OCI-LY1 (cell line): ENCODE measurements around the gene TFEC.
A peak's percentile ranks its signal among the peaks of the same experiment; 100 is the strongest.

Experiments
- H2AFZ ChIP-seq: fragments of 200-600 bp; sonication (generic), shearing (Covaris generic); 2 replicates; pipeline ENCODE4 v1.6.0; 2014; ENCODE audit warnings: antibody characterized with exemption, mild to moderate bottlenecking, low read length
- H3F3A ChIP-seq: fragments of 200-600 bp; sonication (generic), shearing (Covaris generic); 2 replicates; pipeline ENCODE4 v1.6.0; 2014; ENCODE audit warnings: mild to moderate bottlenecking, antibody characterized with exemption, low read length, moderate library complexity; ENCODE audit not compliant: insufficient read depth
- H3K27ac ChIP-seq: fragments of 200-600 bp; sonication (generic); 2 replicates; pipeline ENCODE4 v1.5.1; 2014; ENCODE audit warnings: low read length, mixed run types, mild to moderate bottlenecking, low read depth; ENCODE audit not compliant: poor library complexity, severe bottlenecking
- H3K27me3 ChIP-seq: fragments of 200-600 bp; sonication (generic); 2 replicates; pipeline ENCODE4 v1.6.0; 2014; ENCODE audit warnings: antibody characterized with exemption, mild to moderate bottlenecking, low read length, moderate library complexity; ENCODE audit not compliant: insufficient read depth
- H3K36me3 ChIP-seq: fragments of 200-600 bp; sonication (generic); 2 replicates; pipeline ENCODE4 v1.6.1; 2014; ENCODE audit warnings: mild to moderate bottlenecking, antibody characterized with exemption, low read length, moderate library complexity, mixed read lengths; ENCODE audit not compliant: insufficient read depth
- H3K4me1 ChIP-seq: fragments of 200-600 bp; sonication (generic); 2 replicates; pipeline ENCODE4 v1.5.1; 2014; ENCODE audit warnings: mild to moderate bottlenecking, low read length, moderate library complexity; ENCODE audit not compliant: insufficient read depth, severe bottlenecking
- H3K4me2 ChIP-seq: fragments of 200-600 bp; sonication (generic), shearing (Covaris generic); 2 replicates; pipeline ENCODE4 v1.6.1; 2014; ENCODE audit warnings: low read length
- H3K4me3 ChIP-seq: fragments of 200-600 bp; sonication (generic); 2 replicates; pipeline ENCODE4 v1.5.1; 2014; ENCODE audit warnings: low read length, low read depth, mild to moderate bottlenecking, mixed read lengths; ENCODE audit not compliant: poor library complexity, severe bottlenecking
- H3K79me2 ChIP-seq: fragments of 200-600 bp; shearing (Covaris generic); 2 replicates; pipeline ENCODE4 v1.6.1; 2016; ENCODE audit warnings: mixed run types, low read length, mixed read lengths; ENCODE audit not compliant: insufficient read depth
- H3K9ac ChIP-seq: fragments of 200-600 bp; sonication (generic), shearing (Covaris generic); 2 replicates; pipeline ENCODE4 v1.6.1; 2014; ENCODE audit warnings: mild to moderate bottlenecking, low read length, mixed read lengths
- H3K9me2 ChIP-seq: fragments of 200-600 bp; sonication (generic), shearing (Covaris generic); 2 replicates; pipeline ENCODE4 v1.6.1; 2014; ENCODE audit warnings: low read depth, mild to moderate bottlenecking, low read length, mixed read lengths
- H3K9me3 ChIP-seq: fragments of 200-600 bp; shearing (Covaris generic); 2 replicates; pipeline ENCODE4 v1.6.1; 2014; ENCODE audit warnings: low read length, mixed read lengths
- H4K20me1 ChIP-seq: fragments of 200-600 bp; sonication (generic), shearing (Covaris generic); 2 replicates; pipeline ENCODE4 v1.6.0; 2016; ENCODE audit warnings: mild to moderate bottlenecking, low read length; ENCODE audit not compliant: insufficient read depth
- CTCF ChIP-seq: fragments of 200-600 bp; sonication (generic), shearing (Covaris generic); IDR thresholded peaks from 2 replicates; pipeline ENCODE4 v1.5.1; 2017; ENCODE audit warnings: mild to moderate bottlenecking, antibody characterized with exemption, low read length, moderate library complexity, mixed read lengths
- EZH2 ChIP-seq: fragments of 200-600 bp; sonication (generic), shearing (Covaris generic); IDR thresholded peaks from 2 replicates; pipeline ENCODE4 v1.8.0; 2017; ENCODE audit warnings: borderline replicate concordance, mixed run types, mild to moderate bottlenecking, antibody characterized with exemption, low read length, moderate library complexity, mixed read lengths

The TFEC gene

GRCh38 chr7:115911465-115911864 lies 119.1 kb downstream of the TFEC start:
- no peaks in the 10 kb centered on the region for H3K9me3 ChIP-seq

GRCh38 chr7:115910541-115911164 lies 119.9 kb downstream of the TFEC start:
- Histone ChIP-seq H3K27ac (no peak overlapping the region), H3K27me3 (no peaks in the 10 kb centered on the region), H3K9ac (no peak overlapping the region)

More at GRCh38 chr7:115911465-115911864, 119.1 kb downstream of the TFEC start:
- no peaks in the 10 kb centered on the region for H3K9me2 ChIP-seq
- no peak overlapping the region for H3K9ac ChIP-seq
- H3K4me2 ChIP-seq, result no peak overlapping the region
- no peaks in the 10 kb centered on the region for H3K27me3 ChIP-seq
- no peak overlapping the region for H3K27ac ChIP-seq
- TF ChIP-seq EZH2, result no peak
- no peak for TF ChIP-seq CTCF
- no peaks in the 10 kb centered on the region for H3K79me2 ChIP-seq
- no peak overlapping the region for H3K4me3 ChIP-seq
- H3K4me1 ChIP-seq, result no peaks in the 10 kb centered on the region
- H3K36me3 ChIP-seq, result no peaks in the 10 kb centered on the region
- H2AFZ ChIP-seq, result no peak overlapping the region
- no peaks in the 10 kb centered on the region for H3F3A ChIP-seq
- no peaks in the 10 kb centered on the region for H4K20me1 ChIP-seq

GRCh38 chr7:115906731-115907130 lies 123.8 kb downstream of the TFEC start:
- Histone ChIP-seq H3K9me3 (no peaks in the 10 kb centered on the region), H2AFZ (no peak overlapping the region), H3F3A (no peaks in the 10 kb centered on the region), H3K4me2 (no peak overlapping the region), H3K27me3 (no peaks in the 10 kb centered on the region), H3K4me3 (no peak overlapping the region), H3K9me2 (no peaks in the 10 kb centered on the region), H3K27ac (no peak overlapping the region), H3K79me2 (no peaks in the 10 kb centered on the region), H3K4me1 (no peaks in the 10 kb centered on the region), H3K9ac (no peak overlapping the region), H4K20me1 (no peaks in the 10 kb centered on the region), H3K36me3 (no peaks in the 10 kb centered on the region)
- TF ChIP-seq CTCF, result no peak
- no peak for TF ChIP-seq EZH2

More at GRCh38 chr7:115910541-115911164, 119.9 kb downstream of the TFEC start:
- Histone ChIP-seq H3K36me3 (no peaks in the 10 kb centered on the region), H3K9me3 (no peaks in the 10 kb centered on the region), H3K4me3 (no peak overlapping the region), H3K9me2 (no peaks in the 10 kb centered on the region), H3F3A (no peaks in the 10 kb centered on the region), H3K79me2 (no peaks in the 10 kb centered on the region), H3K4me1 (no peaks in the 10 kb centered on the region), H2AFZ (no peak overlapping the region), H4K20me1 (no peaks in the 10 kb centered on the region), H3K4me2 (no peak overlapping the region)
- TF ChIP-seq CTCF (peak; percentile 89), EZH2 (no peak)
